Stimulated activated CD4-positive, alpha-beta T cell treated with anti-CD3 and anti-CD28 coated beads, Interleukin-4, amount 100 ng/mL, for 1 hour (primary cell): ENCODE measurements around the gene ARID1B.

Experiments used
- DNase-seq: peaks from one replicate; pipeline ENCODE4 v3.0.0-alpha.2; 2020

ARID1B gene

GRCh38 chr6:156828280-156828703, 51.1 kb downstream of the ARID1B start:
- DNase-seq = no peak

GRCh38 chr6:156830126-156830525, 52.9 kb downstream of the ARID1B start:
- no peak for DNase-seq

GRCh38 chr6:156832231-156832647, 55.1 kb downstream of the ARID1B start:
- no peak for DNase-seq

GRCh38 chr6:156832669-156833068, 55.5 kb downstream of the ARID1B start:
- DNase-seq = no peak

- DNase-seq = no peak
Measured at GRCh38 chr6:156833755-156834154, 56.6 kb downstream of the ARID1B start.

- DNase-seq = no peak
Measured at GRCh38 chr6:156839129-156839528, 62.0 kb downstream of the ARID1B start.

- no peak for DNase-seq
Measured at GRCh38 chr6:156839591-156840001, 62.4 kb downstream of the ARID1B start.

GRCh38 chr6:156840136-156840535, 63.0 kb downstream of the ARID1B start:
- DNase-seq = no peak

GRCh38 chr6:156840606-156841005, 63.4 kb downstream of the ARID1B start:
- DNase-seq = no peak

- DNase-seq = no peak
Measured at GRCh38 chr6:156841508-156841907, 64.3 kb downstream of the ARID1B start.

GRCh38 chr6:156842598-156843250, 65.5 kb downstream of the ARID1B start:
- DNase-seq = no peak

GRCh38 chr6:156844089-156844488, 66.9 kb downstream of the ARID1B start:
- DNase-seq = no peak

GRCh38 chr6:156845454-156846155, 68.4 kb downstream of the ARID1B start:
- no peak for DNase-seq

- DNase-seq = no peak
Measured at GRCh38 chr6:156846845-156847599, 69.8 kb downstream of the ARID1B start.

- DNase-seq = no peak
Measured at GRCh38 chr6:156848123-156848522, 70.9 kb downstream of the ARID1B start.

- DNase-seq = no peak
Measured at GRCh38 chr6:156848533-156848932, 71.4 kb downstream of the ARID1B start.

GRCh38 chr6:156849806-156850205, 72.6 kb downstream of the ARID1B start:
- DNase-seq = no peak

GRCh38 chr6:156850353-156850752, 73.2 kb downstream of the ARID1B start:
- no peak for DNase-seq

- no peak for DNase-seq
Measured at GRCh38 chr6:156851454-156851921, 74.3 kb downstream of the ARID1B start.

- no peak for DNase-seq
Measured at GRCh38 chr6:156852147-156852857, 75.1 kb downstream of the ARID1B start.

GRCh38 chr6:156852858-156853216, 75.7 kb downstream of the ARID1B start:
- no peak for DNase-seq

- DNase-seq = no peak
Measured at GRCh38 chr6:156853733-156854132, 76.6 kb downstream of the ARID1B start.
